GM04504 (cell line): ENCODE results near the gene HNRNPM.
A peak's percentile ranks its signal among the peaks of the same experiment; 100 is the strongest.
"Not testable (repeated sequence)": the region's sequence is repeated elsewhere in the genome, so short reads cannot be mapped to it uniquely, and the experiment has no call there.

Source experiments
- DNase-seq: peaks from one replicate; pipeline ENCODE4 v3.0.0-alpha.2; 2012; ENCODE audit warnings: low read depth

HNRNPM gene

DNA sequence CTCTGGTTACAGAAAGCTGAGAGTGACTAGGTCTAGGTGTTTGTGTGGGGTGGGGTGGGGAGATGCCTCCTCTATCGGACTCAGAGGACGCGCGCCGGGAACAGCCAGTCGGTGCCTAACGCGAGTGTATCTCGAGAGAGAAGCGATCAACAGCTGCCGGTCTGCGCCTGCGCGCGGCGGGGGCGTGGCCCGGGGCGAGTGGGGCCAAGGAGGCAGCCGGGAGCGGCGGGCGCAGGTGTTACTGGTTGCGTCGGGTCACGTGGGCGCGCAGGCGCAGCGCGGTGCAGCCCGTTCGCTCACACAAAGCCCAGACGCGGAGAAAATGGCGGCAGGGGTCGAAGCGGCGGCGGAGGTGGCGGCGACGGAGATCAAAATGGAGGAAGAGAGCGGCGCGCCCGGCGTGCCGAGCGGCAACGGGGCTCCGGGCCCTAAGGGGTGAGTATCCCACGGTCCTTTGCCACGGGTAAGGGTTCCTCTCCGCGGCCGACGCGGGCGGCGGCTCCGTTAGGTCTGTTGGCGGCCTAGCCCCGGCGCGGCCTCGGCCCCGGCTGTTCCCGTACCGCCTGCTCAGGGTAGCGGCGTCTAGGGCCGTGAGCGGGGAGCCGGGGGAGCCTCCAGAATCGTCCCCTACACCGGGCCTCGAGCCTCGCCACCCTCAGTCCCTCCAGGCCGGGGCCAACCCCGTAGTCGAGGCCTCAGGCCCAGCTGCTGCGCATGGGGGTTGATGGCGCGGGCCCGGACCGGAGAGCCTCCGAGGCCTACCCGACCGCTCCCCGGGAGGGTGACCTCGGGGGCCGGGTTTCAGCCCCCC, at the start of gene HNRNPM:
HNRNPM (plus strand) TSS at position 299 of the 811 bp plus-strand sequence; CDS start at position 323, 24 bp downstream.
- peak; percentile 95 for DNase-seq

GRCh38 chr19:8395621-8396082, 49.1 kb upstream of the HNRNPM start:
- DNase-seq = no peak

GRCh38 chr19:8396185-8396562, 48.6 kb upstream of the HNRNPM start:
- DNase-seq = no peak

- DNase-seq = no peak
Measured at GRCh38 chr19:8396563-8397203, 48.1 kb upstream of the HNRNPM start.

- DNase-seq = no peak
Measured at GRCh38 chr19:8397271-8397670, 47.5 kb upstream of the HNRNPM start.

GRCh38 chr19:8397746-8398310, 46.9 kb upstream of the HNRNPM start:
- DNase-seq = no peak

GRCh38 chr19:8398311-8398771, 46.4 kb upstream of the HNRNPM start:
- no peak for DNase-seq

DNA sequence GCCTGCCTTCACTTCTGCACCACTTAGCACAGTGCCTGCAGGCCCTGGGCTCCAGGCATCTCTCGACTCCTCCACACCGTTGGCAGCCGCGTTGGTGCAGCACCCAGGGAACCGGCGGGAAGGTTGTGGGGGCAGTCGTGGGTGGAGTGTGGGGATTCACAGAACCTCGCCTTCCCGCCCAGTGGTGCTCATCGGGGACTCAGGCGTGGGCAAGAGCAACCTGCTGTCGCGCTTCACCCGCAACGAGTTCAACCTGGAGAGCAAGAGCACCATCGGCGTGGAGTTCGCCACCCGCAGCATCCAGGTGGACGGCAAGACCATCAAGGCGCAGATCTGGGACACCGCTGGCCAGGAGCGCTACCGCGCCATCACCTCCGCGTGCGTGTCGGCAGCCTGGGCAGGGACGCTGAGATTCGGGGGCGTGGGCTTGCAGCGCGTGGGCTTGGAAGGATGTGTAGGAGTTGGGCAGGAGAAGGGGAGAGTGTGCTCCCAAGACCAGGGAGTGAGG, 45.0 kb upstream of the HNRNPM start:
- no peak for DNase-seq

DNA sequence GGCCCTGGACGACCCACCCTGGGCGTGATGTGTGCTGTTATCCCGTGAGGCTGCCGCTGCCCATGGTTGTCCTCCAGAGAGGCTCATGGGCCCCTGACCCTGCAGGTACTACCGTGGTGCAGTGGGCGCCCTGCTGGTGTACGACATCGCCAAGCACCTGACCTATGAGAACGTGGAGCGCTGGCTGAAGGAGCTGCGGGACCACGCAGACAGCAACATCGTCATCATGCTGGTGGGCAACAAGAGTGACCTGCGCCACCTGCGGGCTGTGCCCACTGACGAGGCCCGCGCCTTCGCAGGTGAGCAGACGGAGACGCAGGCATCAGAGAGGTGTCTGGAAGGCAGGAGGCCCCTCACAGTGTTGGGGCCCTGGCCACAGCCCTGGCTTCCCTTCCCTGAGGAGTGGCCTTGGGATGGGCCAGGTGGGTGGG, 42.8 kb upstream of the HNRNPM start:
- no peak for DNase-seq

GRCh38 chr19:8403098-8403819, 41.5 kb upstream of the HNRNPM start:
- DNase-seq = no peak

DNA sequence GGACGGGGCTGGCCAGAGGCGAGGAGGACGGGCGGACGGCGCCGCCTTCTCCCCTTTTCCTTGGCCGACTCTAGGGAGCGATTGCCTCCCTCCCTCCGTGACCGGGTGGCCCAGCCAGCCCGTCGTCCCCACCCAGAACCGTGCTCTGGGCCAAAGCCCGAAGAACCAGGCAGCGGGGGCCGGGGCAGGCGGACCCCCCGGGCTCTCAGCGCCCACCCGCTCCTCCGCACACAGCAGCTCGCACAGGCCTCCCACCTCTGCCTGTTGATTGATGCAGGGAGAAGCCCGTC, 41.0 kb upstream of the HNRNPM start:
- DNase-seq = no peak

GRCh38 chr19:8404391-8405151, 40.2 kb upstream of the HNRNPM start:
- no peak for DNase-seq

- DNase-seq = not testable (repeated sequence)
Measured at GRCh38 chr19:8410718-8411117, 34.1 kb upstream of the HNRNPM start.

DNA sequence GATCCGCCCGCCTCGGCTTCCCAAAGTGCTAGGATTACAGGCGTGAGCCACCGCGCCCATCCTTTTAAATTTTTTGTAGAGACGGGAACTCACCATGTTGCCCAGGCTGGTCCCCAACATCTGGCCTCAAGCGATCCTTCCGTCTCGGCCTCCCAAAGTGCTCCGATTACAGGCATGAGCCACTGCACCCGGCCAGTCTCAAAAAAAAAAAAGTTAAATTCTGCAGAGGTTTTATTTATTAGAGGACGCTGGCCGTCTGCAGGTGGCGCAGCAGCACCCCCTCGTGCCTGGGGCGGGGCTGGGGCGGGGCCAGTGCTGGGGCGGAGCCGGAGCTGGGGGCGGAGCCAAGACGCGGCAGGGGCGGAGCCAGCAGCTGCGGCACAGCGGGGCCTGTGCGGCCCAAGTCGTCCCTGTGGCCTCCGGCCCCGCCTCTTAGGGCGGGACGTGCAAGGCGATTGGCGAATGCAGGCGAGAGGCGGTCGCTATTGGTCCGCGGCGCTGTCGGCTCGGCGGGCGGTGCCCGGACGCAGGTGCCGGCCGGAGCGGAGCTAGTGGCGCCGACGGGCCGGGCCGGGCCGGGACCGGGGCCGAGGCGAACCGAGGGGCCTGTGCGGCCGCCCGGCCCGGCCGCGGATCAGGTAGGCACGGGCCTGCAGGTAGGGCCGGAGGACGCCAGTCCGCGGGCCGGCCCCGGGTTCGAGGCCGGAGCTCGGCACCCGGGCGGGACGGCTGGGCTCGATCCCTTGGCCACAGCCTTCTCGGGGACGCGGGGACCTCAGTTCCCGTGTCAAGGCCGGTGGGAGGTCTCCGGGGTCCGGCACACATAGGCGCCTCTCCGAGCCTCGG, 31.8 kb upstream of the HNRNPM start, which contains the start of gene MARCHF2:
MARCHF2 (plus strand) TSS at position 523 of the 846 bp plus-strand sequence. CDS start 8,536 bp downstream, outside the sequence.
- peak; percentile 92 for DNase-seq

DNA sequence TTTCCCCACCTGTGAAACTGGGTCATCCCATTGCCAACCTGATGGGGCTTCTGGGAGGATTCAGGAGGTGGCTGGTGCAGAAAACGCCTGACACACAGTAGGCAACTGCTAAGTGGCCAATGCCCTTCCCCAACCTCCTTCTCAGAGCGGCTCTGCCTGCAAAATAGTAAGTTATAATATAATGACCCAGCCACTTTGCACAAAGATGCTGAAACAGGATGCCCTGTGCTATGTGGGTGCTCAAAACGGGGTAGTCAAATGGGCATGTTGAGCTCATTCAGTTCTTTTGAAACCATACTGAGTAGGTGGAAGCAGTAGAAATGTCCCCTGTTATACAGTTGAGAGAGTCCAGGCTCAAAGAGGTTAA, 31.2 kb upstream of the HNRNPM start:
- no peak for DNase-seq

DNA sequence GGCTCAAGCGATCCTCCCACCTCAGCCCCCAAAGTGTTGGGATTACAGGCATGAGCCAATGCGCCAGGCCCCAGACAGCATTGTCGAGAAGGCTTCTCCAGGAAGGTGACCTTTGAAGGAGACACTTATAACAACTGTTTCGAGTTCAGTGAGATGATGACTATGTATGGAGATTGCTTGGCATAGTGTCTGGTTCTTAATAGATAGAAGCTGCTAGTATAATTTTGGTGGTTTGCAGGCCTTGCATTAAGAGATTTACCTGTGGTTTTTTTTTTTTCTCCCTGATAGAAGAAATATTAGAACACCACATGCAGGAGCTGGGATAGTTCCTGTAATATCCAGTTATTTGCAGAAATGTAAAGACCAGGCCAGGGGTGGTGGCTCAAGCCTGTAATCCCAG, 28.0 kb upstream of the HNRNPM start:
- DNase-seq = no peak

- DNase-seq = no peak
Measured at GRCh38 chr19:8421484-8422461, 23.0 kb upstream of the HNRNPM start.

DNA sequence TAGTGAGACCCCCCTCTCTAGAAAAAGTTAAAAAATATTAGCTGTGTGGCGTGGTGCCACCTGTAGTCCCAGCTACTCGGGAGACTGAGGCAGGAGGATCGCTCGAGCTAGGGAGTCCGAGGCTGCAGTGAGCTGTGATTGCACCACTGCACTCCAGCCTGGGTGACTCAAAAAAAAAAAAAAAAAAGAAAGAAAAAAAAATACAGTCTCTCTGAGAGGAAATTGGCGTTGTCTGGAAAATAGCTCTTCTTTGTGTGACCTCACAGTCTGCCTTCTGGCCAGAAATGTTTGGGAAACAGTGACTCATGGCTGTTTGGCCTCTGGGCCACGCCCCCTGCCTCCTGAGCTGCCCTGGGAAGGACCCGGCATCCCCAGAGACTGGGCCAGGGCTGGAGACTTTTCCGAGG, 21.0 kb upstream of the HNRNPM start:
- DNase-seq = peak; percentile 97

GRCh38 chr19:8425331-8425730, 19.4 kb upstream of the HNRNPM start:
- DNase-seq = not testable (repeated sequence)
